Activated CD8-positive, alpha-beta memory T cell treated with anti-CD3 and anti-CD28 coated beads for 48 hours (primary cell): Measurements from ENCODE around the gene GOLIM4.
"Not testable (repeated sequence)": the region's sequence is repeated elsewhere in the genome, so short reads cannot be mapped to it uniquely, and the experiment has no call there.

Experiments
- DNase-seq, 3 experiments: peaks; one replicate each; pipeline ENCODE4 v3.0.0-alpha.2; 2020; ENCODE audit warnings: low read depth in 2 of 3, low spot score in 2 of 3

GOLIM4 gene

GRCh38 chr3:168095611-168096209, at the start of gene GOLIM4:
Gene GOLIM4 (minus strand): TSS chr3:168095924. CDS start chr3:168095285, 639 bp downstream.
- DNase-seq: peak; percentile 12 to 71 (median 37)

- no peak for DNase-seq
These were observed 45.8 kb upstream of the GOLIM4 start for GRCh38 chr3:168141405-168141998.

GRCh38 chr3:168139947-168140346, 44.2 kb upstream of the GOLIM4 start:
- no peak for DNase-seq

- no peak for DNase-seq
These were observed 42.7 kb upstream of the GOLIM4 start for GRCh38 chr3:168138421-168138820.

GRCh38 chr3:168134931-168135330, 39.2 kb upstream of the GOLIM4 start:
- DNase-seq: no peak

- not testable (repeated sequence) for DNase-seq
These were observed 34.5 kb upstream of the GOLIM4 start for GRCh38 chr3:168130250-168130649.

- not testable (repeated sequence) for DNase-seq
These were observed 32.7 kb upstream of the GOLIM4 start for GRCh38 chr3:168128463-168128862.

GRCh38 chr3:168127466-168127865, 31.7 kb upstream of the GOLIM4 start:
- DNase-seq: no peak

- no peak for DNase-seq
These were observed 29.1 kb upstream of the GOLIM4 start for GRCh38 chr3:168124791-168125190.

- DNase-seq: no peak
These were observed 28.6 kb upstream of the GOLIM4 start for GRCh38 chr3:168124291-168124690.

GRCh38 chr3:168123201-168124176, 27.8 kb upstream of the GOLIM4 start:
- no peak for DNase-seq

- no peak for DNase-seq
These were observed 25.7 kb upstream of the GOLIM4 start for GRCh38 chr3:168121184-168122017.

GRCh38 chr3:168117853-168118313, 22.2 kb upstream of the GOLIM4 start:
- no peak for DNase-seq

- DNase-seq: no peak
These were observed 21.3 kb upstream of the GOLIM4 start for GRCh38 chr3:168117059-168117458.

GRCh38 chr3:168116279-168116678, 20.6 kb upstream of the GOLIM4 start:
- DNase-seq: no peak

GRCh38 chr3:168113848-168114247, 18.1 kb upstream of the GOLIM4 start:
- no peak for DNase-seq

- no peak for DNase-seq
These were observed 17.2 kb upstream of the GOLIM4 start for GRCh38 chr3:168112894-168113293.

- DNase-seq: no peak
These were observed 8.6 kb upstream of the GOLIM4 start for GRCh38 chr3:168104361-168104760.

- no peak for DNase-seq
These were observed 7.1 kb upstream of the GOLIM4 start for GRCh38 chr3:168102735-168103410.

GRCh38 chr3:168100777-168101492, 5.2 kb upstream of the GOLIM4 start:
- no peak for DNase-seq
